Keratinocyte (primary cell): Measurements from ENCODE around the gene CAST. TPM values are rescaled to one million over a fixed set of nuclear protein-coding genes. Genes with fewer than 3 reads are reported as not detected.
A peak's percentile ranks its signal among the peaks of the same experiment; 100 is the strongest.

Source experiments
- DNase-seq: peaks from one replicate; pipeline ENCODE4 v3.0.0-alpha.2; 2011; ENCODE audit warnings: low read depth, missing footprints, low spot score
- FAIRE-seq: peaks from 2 replicates; lab custom pipeline; 2011; peaks lifted over from hg19 to GRCh38; lab: Jason Lieb, UNC
- H2AFZ ChIP-seq: 2 replicates; pipeline ENCODE4 v1.6.0; 2012; ENCODE audit warnings: low read length, control low read depth, inconsistent platforms; ENCODE audit not compliant: control insufficient read depth
- H3K27ac ChIP-seq: 2 replicates; pipeline ENCODE4 v1.5.1; 2011; ENCODE audit warnings: low read length; ENCODE audit not compliant: control insufficient read depth, insufficient read depth
- H3K27me3 ChIP-seq: 3 replicates; pipeline ENCODE4 v1.6.0; 2011; ENCODE audit warnings: low read length; ENCODE audit not compliant: control insufficient read depth, insufficient read depth; ENCODE audit errors: extremely low read depth
- H3K36me3 ChIP-seq, 2 experiments: 2 replicates in 1 of 2; 3 replicates in 1 of 2; pipeline ENCODE4 v1.5.1; 2011; ENCODE audit warnings: low read length in 2 of 2, mild to moderate bottlenecking in 1 of 2; ENCODE audit not compliant: control insufficient read depth in 2 of 2, insufficient read depth in 2 of 2; ENCODE audit errors: extremely low read depth in 1 of 2
- H3K4me1 ChIP-seq: 3 replicates; pipeline ENCODE4 v1.5.1; 2011; ENCODE audit warnings: low read length; ENCODE audit not compliant: control insufficient read depth, insufficient read depth; ENCODE audit errors: extremely low read depth
- H3K4me2 ChIP-seq: 3 replicates; pipeline ENCODE4 v1.6.0; 2011; ENCODE audit warnings: low read depth, low read length; ENCODE audit not compliant: control insufficient read depth, insufficient read depth; ENCODE audit errors: extremely low read depth
- H3K4me3 ChIP-seq, 3 experiments: fragments of 200-600 bp in 1 of 3; sonication (generic) in 1 of 3; 2 replicates in 2 of 3; 3 replicates in 1 of 3; pipeline ENCODE4 v1.5.1; 2011 to 2016; ENCODE audit warnings: low read length in 3 of 3, mild to moderate bottlenecking in 3 of 3, control low read depth in 2 of 3, inconsistent platforms in 1 of 3, low read depth in 1 of 3, mixed read lengths in 1 of 3, mixed run types in 1 of 3, moderate library complexity in 1 of 3; ENCODE audit not compliant: control insufficient read depth in 2 of 3, insufficient read depth in 2 of 3; ENCODE audit errors: extremely low read depth in 1 of 3
- H3K79me2 ChIP-seq: 2 replicates; pipeline ENCODE4 v1.6.0; 2012; ENCODE audit warnings: low read length; ENCODE audit not compliant: control insufficient read depth, insufficient read depth
- H3K9ac ChIP-seq: 3 replicates; pipeline ENCODE4 v1.6.0; 2011; ENCODE audit warnings: low read length; ENCODE audit not compliant: control insufficient read depth, insufficient read depth; ENCODE audit errors: extremely low read depth
- H3K9me1 ChIP-seq: 3 replicates; pipeline ENCODE4 v1.6.0; 2011; ENCODE audit warnings: low read length; ENCODE audit not compliant: control insufficient read depth, insufficient read depth; ENCODE audit errors: extremely low read depth
- H3K9me3 ChIP-seq: 2 replicates; pipeline ENCODE4 v1.5.1; 2012; ENCODE audit warnings: low read depth, low read length; ENCODE audit not compliant: control insufficient read depth
- H4K20me1 ChIP-seq: 3 replicates; pipeline ENCODE4 v1.6.0; 2011; ENCODE audit warnings: low read length; ENCODE audit not compliant: control insufficient read depth, insufficient read depth; ENCODE audit errors: extremely low read depth
- EZH2 ChIP-seq: IDR thresholded peaks from one replicate; pipeline ENCODE4 v1.6.1; 2012; ENCODE audit warnings: inconsistent platforms, mild to moderate bottlenecking, low read length, moderate library complexity
- dilution Hi-C: fragments of 300-500 bp; cut with MboI; formaldehyde crosslinking; loops from one replicate; pipeline ENCODE4 v1.7.0; 2020; ENCODE audit warnings: low sequenced_read_pairs; ENCODE audit not compliant: extremely low pct_ligation_motif_present
- polyA plus RNA-seq, 5 experiments: library from polyadenylated mRNA; depleted of rRNA in 3 of 5; stranded (reverse) in 3 of 5; stranded (forward) in 1 of 5; unstranded in 1 of 5; fragments of >200 nt; gene quantifications; 1 replicate in 1 of 5; 2 replicates in 3 of 5; 3 replicates in 1 of 5; pipeline versions ENCODE4 v1.2.1 to v1.2.3, GENCODE V29; 2011 to 2012; ENCODE audit warnings: missing spikeins in 2 of 5, low read depth in 1 of 5, low replicate concordance in 1 of 5
- TF ChIP-seq, protein P1 (sequence below), 3 experiments: IDR thresholded peaks in 1 of 3; conservative IDR thresholded peaks in 1 of 3; optimal IDR thresholded peaks in 1 of 3; 2 replicates in 2 of 3; 3 replicates in 1 of 3; pipeline versions ENCODE3 to v1.5.1; 2011; ENCODE audit warnings: low read length in 3 of 3, mild to moderate bottlenecking in 3 of 3, moderate library complexity in 2 of 3, control low read depth in 1 of 3, inconsistent platforms in 1 of 3; ENCODE audit not compliant: insufficient read depth in 2 of 3; ENCODE audit errors: extremely low read depth in 1 of 3

The CAST gene
- polyA plus RNA-seq, 1 donor (not counting 4 experiments of a cell fraction or from before 2014, with no cell fraction given), result 238 TPM

DNA sequence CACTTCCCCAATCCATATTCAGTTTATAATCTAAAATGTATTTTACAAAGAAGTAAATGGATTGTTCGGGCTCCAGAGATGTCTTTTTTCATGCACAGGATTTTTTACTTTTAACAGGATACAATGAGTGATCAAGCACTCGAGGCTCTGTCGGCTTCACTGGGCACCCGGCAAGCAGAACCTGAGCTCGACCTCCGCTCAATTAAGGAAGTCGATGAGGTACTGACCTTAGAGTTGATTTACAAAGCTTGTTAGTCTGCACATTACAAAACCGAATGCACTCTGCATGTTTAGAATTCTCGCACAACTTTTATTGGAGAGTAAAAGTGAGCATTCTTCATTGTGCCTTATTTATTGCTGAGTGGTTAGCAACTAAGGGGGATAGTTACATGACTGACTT lies 80.4 kb downstream of the CAST start:
- dilution Hi-C loops, result no loop called here
- no peak for TF ChIP-seq EZH2
- TF ChIP-seq, protein P1, sequence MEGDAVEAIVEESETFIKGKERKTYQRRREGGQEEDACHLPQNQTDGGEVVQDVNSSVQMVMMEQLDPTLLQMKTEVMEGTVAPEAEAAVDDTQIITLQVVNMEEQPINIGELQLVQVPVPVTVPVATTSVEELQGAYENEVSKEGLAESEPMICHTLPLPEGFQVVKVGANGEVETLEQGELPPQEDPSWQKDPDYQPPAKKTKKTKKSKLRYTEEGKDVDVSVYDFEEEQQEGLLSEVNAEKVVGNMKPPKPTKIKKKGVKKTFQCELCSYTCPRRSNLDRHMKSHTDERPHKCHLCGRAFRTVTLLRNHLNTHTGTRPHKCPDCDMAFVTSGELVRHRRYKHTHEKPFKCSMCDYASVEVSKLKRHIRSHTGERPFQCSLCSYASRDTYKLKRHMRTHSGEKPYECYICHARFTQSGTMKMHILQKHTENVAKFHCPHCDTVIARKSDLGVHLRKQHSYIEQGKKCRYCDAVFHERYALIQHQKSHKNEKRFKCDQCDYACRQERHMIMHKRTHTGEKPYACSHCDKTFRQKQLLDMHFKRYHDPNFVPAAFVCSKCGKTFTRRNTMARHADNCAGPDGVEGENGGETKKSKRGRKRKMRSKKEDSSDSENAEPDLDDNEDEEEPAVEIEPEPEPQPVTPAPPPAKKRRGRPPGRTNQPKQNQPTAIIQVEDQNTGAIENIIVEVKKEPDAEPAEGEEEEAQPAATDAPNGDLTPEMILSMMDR (optimal IDR thresholded peaks at IDR 0.05 in 1 of 3, IDR thresholded peaks at IDR 0.05 in 1 of 3, conservative IDR thresholded peaks at IDR 0.05 in 1 of 3; ENCODE audit: extremely low read depth in 1 of 3, insufficient read depth in 2 of 3, low read length in 3 of 3), result no peak
- peaks cover 45 to 47% of the 10 kb centered on the region in 2 experiments for H3K36me3 ChIP-seq

DNA sequence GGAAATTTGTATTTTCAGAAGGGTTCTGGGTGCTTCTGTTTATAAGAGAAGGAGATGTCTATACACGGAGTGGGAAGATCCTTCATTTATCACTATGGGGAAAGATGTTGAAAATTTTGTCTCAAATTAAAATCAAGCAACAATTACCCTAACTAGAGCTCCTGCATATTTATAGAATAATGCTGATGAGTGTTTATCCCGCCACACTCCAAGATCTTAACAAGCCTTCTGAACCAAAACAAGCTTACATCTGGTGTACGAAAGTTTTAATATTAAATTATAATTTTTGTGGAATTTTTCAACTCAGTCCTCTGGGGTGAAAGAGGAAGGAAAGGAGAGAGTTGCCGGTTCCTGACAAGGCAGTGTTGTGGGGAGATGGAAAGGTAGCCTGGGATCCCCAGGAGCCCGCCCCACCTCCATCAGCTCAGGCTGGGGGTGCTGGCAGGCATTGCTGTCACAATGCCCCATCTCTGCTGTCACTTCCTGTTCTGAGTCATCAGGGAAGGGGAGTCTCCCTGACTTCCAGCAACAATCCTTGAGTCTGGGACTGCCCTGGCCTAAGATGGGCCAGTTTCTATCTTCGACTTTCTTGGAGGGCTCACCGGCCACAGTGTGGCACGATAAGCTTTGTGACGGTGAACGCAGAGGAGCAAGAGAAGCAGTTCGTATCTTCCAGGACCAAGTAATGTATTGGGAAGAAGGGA lies 81.0 kb downstream of the CAST start:
- Histone ChIP-seq H3K9me3 (no peaks in the 10 kb centered on the region), H3K27ac (peak overlapping the region; percentile 10), H3K27me3 (no peaks in the 10 kb centered on the region), H3K4me2 (no peak overlapping the region), H4K20me1 (no peaks in the 10 kb centered on the region), H3K4me1 (peaks cover 5% of the 10 kb centered on the region), H2AFZ (no peak overlapping the region), H3K79me2 (no peaks in the 10 kb centered on the region), H3K9me1 (no peaks in the 10 kb centered on the region), H3K9ac (no peak overlapping the region), H3K4me3 (no peak overlapping the region), H3K36me3 (peaks cover 43 to 45% of the 10 kb centered on the region in 2 experiments)
- FAIRE-seq, result no peak
- TF ChIP-seq, protein P1 (optimal IDR thresholded peaks at IDR 0.05 in 1 of 3, IDR thresholded peaks at IDR 0.05 in 1 of 3, conservative IDR thresholded peaks at IDR 0.05 in 1 of 3; ENCODE audit: extremely low read depth in 1 of 3, insufficient read depth in 2 of 3, low read length in 3 of 3), result no peak
- no peak for TF ChIP-seq EZH2
- dilution Hi-C loops, result no loop called here
- DNase-seq, result no peak

More for the DNA sequence above, 80.4 kb downstream of the CAST start:
- FAIRE-seq, result no peak
- H3K9me1 ChIP-seq, result no peaks in the 10 kb centered on the region
- no peak overlapping the region for H3K4me3 ChIP-seq
- H2AFZ ChIP-seq, result no peak overlapping the region
- no peak overlapping the region for H3K9ac ChIP-seq
- H3K27ac ChIP-seq, result no peak overlapping the region
- H3K4me1 ChIP-seq, result peaks cover 5% of the 10 kb centered on the region
- DNase-seq, result no peak
- no peaks in the 10 kb centered on the region for H3K79me2 ChIP-seq
- no peak overlapping the region for H3K4me2 ChIP-seq
- no peaks in the 10 kb centered on the region for H3K27me3 ChIP-seq
- H4K20me1 ChIP-seq, result no peaks in the 10 kb centered on the region
- H3K9me3 ChIP-seq, result no peaks in the 10 kb centered on the region
